OCI-LY7 (cell line): Measurements from ENCODE around the gene DUSP16.

Experiments
- EZH2phosphoT487 ChIP-seq: fragments of 200-600 bp; sonication (generic); IDR thresholded peaks from 2 replicates; pipeline ENCODE4 v1.6.1; 2018; ENCODE audit warnings: low read depth, borderline replicate concordance, mild to moderate bottlenecking, mixed run types, antibody characterized with exemption, low read length, moderate library complexity, mixed read lengths
- TF ChIP-seq, protein P1 (sequence below): fragments of 200-600 bp; sonication (generic); conservative IDR thresholded peaks from 2 replicates; pipeline ENCODE4 v1.5.1; 2014; ENCODE audit warnings: mild to moderate bottlenecking, antibody characterized with exemption, low read length, moderate library complexity, mixed read lengths

DNA sequence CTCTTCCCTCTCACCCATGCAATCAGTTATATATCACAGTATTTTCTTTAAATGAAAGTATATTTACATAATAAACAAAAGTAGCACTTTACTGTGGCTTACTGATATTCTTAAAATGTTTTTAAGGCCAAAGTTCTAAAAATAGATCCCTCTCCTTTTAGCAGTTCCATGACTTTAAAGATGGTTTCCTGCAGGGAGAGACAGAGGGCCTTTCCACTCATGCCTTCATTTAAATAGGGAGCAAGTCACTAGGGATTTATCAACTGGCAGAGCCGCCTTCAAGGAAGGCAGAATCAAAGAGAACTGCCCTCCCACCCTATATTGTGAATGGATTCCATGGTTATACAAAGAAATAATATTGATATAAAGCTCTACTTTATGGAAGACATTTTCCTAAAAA lies 55.5 kb downstream of the DUSP16 start:
- TF ChIP-seq, protein P1, sequence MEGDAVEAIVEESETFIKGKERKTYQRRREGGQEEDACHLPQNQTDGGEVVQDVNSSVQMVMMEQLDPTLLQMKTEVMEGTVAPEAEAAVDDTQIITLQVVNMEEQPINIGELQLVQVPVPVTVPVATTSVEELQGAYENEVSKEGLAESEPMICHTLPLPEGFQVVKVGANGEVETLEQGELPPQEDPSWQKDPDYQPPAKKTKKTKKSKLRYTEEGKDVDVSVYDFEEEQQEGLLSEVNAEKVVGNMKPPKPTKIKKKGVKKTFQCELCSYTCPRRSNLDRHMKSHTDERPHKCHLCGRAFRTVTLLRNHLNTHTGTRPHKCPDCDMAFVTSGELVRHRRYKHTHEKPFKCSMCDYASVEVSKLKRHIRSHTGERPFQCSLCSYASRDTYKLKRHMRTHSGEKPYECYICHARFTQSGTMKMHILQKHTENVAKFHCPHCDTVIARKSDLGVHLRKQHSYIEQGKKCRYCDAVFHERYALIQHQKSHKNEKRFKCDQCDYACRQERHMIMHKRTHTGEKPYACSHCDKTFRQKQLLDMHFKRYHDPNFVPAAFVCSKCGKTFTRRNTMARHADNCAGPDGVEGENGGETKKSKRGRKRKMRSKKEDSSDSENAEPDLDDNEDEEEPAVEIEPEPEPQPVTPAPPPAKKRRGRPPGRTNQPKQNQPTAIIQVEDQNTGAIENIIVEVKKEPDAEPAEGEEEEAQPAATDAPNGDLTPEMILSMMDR = no peak
- TF ChIP-seq EZH2phosphoT487 = no peak
